A549 (cell line): Measurements from ENCODE around the gene CARD8. TPM values are rescaled to one million over a fixed set of nuclear protein-coding genes. Genes with fewer than 3 reads are reported as not detected.

ENCODE experiments used
- ATAC-seq, 2 experiments: fragments of 200-7000 bp in 1 of 2; fragments of >200 bp in 1 of 2; cut with Nextera tagmentation in 1 of 2; cut with Tn5 transposase in 1 of 2; 3 replicates each; pipeline versions ENCODE4 v1.8.0 to v1.9.1; 2018 to 2020; ENCODE audit warnings: mild to moderate bottlenecking in 1 of 2, moderate library complexity in 1 of 2
- CTCF ChIA-PET: fragments of 300-600 bp; sonication (Branson Sonifier 250); formaldehyde crosslinking; extraction: SDS; loops from one replicate; lab custom pipeline; 2021; ENCODE audit warnings: antibody characterized with exemption, inconsistent platforms; lab: Yijun Ruan, JAX
- POLR2A ChIA-PET: fragments of 350-600 bp; formaldehyde crosslinking; extraction: SDS; loops from one replicate; lab custom pipeline; 2021; ENCODE audit warnings: antibody characterized with exemption, inconsistent platforms; lab: Yijun Ruan, JAX
- DNase-seq, 2 experiments: peaks; one replicate each; pipeline versions ENCODE4 v3.0.0 to v3.0.0-alpha.2; 2011 to 2016; ENCODE audit warnings: low read depth in 1 of 2, low spot score in 1 of 2
- FAIRE-seq: peaks from 2 replicates; lab custom pipeline; 2011; peaks lifted over from hg19 to GRCh38; lab: Jason Lieb, UNC
- H3K27ac ChIP-seq, 2 experiments: fragments of >200 bp; sonication (Bioruptor Twin); formaldehyde crosslinking; 3 replicates each; pipeline ENCODE4 v1.5.1; 2016 to 2017
- H3K4me1 ChIP-seq: fragments of >200 bp; sonication (Bioruptor Twin); formaldehyde crosslinking; 3 replicates; pipeline ENCODE4 v1.6.1; 2016
- H3K4me2 ChIP-seq: fragments of >200 bp; sonication (Bioruptor Twin); formaldehyde crosslinking; 3 replicates; pipeline ENCODE4 v1.6.1; 2016
- H3K4me3 ChIP-seq: fragments of >200 bp; sonication (Bioruptor Twin); formaldehyde crosslinking; 3 replicates; pipeline ENCODE4 v1.5.1; 2016
- H3K9me3 ChIP-seq: fragments of >200 bp; sonication (Bioruptor Twin); formaldehyde crosslinking; 3 replicates; pipeline ENCODE4 v1.6.1; 2016
- BCL3 ChIP-seq: fragments of >200 bp; sonication (Bioruptor Twin); formaldehyde crosslinking; IDR thresholded peaks from 3 replicates; pipeline ENCODE4 v1.6.1; 2016
- CHD2 ChIP-seq: fragments of 150-350 bp; IDR thresholded peaks from 2 replicates; pipeline ENCODE4 v1.6.1; 2014; ENCODE audit warnings: low read length; ENCODE audit not compliant: partially characterized antibody
- CTCF ChIP-seq: fragments of >200 bp; sonication (Bioruptor Twin); formaldehyde crosslinking; IDR thresholded peaks from 3 replicates; pipeline ENCODE4 v1.5.1; 2016
- E2F6 ChIP-seq: IDR thresholded peaks from 2 replicates; pipeline ENCODE4 v1.6.1; 2012; ENCODE audit warnings: low read depth, borderline replicate concordance
- EHF ChIP-seq: fragments of 250-450 bp; sonication (Bioruptor Pico); IDR thresholded peaks from 2 replicates; pipeline ENCODE4 v1.5.0; 2020; ENCODE audit warnings: mild to moderate bottlenecking
- ELK1 ChIP-seq: fragments of 150-350 bp; IDR thresholded peaks from 2 replicates; pipeline ENCODE4 v1.6.1; 2014; ENCODE audit warnings: low read depth, mild to moderate bottlenecking, low read length
- FOSB ChIP-seq: fragments of 250-450 bp; sonication (Bioruptor Pico); IDR thresholded peaks from 2 replicates; pipeline ENCODE4 v1.5.0; 2020; ENCODE audit warnings: mild to moderate bottlenecking, moderate library complexity
- HEYL ChIP-seq: fragments of 250-450 bp; sonication (Bioruptor Pico); IDR thresholded peaks from 2 replicates; pipeline ENCODE4 v1.8.0; 2021; ENCODE audit warnings: mild to moderate bottlenecking, moderate library complexity
- HOXA7 ChIP-seq: fragments of 250-450 bp; sonication (Bioruptor Pico); IDR thresholded peaks from 2 replicates; pipeline ENCODE4 v1.5.0; 2020; ENCODE audit warnings: mild to moderate bottlenecking, moderate library complexity
- HOXB5 ChIP-seq: fragments of 250-450 bp; sonication (Bioruptor Pico); IDR thresholded peaks from 2 replicates; pipeline ENCODE4 v1.5.0; 2020; ENCODE audit warnings: mild to moderate bottlenecking, moderate library complexity
- JUN ChIP-seq, 2 experiments: fragments of >200 bp; sonication (Bioruptor Twin); formaldehyde crosslinking; IDR thresholded peaks; 2 replicates in 1 of 2; 3 replicates in 1 of 2; pipeline ENCODE4 v1.6.1; 2016 to 2017
- KDM1A ChIP-seq: fragments of 200-600 bp; sonication (generic); IDR thresholded peaks from 2 replicates; pipeline ENCODE4 v1.6.1; 2016; ENCODE audit warnings: low read depth, mild to moderate bottlenecking
- MAFK ChIP-seq: fragments of 450-650 bp; IDR thresholded peaks from 2 replicates; pipeline ENCODE4 v1.6.1; 2014; ENCODE audit not compliant: partially characterized antibody
- MAX ChIP-seq: IDR thresholded peaks from 2 replicates; pipeline ENCODE4 v1.6.1; 2012
- MAZ ChIP-seq: fragments of 150-350 bp; IDR thresholded peaks from 2 replicates; pipeline ENCODE4 v1.6.1; 2014; ENCODE audit warnings: antibody characterized with exemption, low read depth, low read length, borderline replicate concordance
- MYC ChIP-seq: IDR thresholded peaks from 2 replicates; pipeline ENCODE4 v1.6.1; 2012; ENCODE audit warnings: mild to moderate bottlenecking, inconsistent platforms, low read length, improper control_type of control experiment, borderline replicate concordance
- NR3C1 ChIP-seq: fragments of >200 bp; sonication (Bioruptor Twin); formaldehyde crosslinking; IDR thresholded peaks from 3 replicates; pipeline ENCODE4 v1.6.1; 2017
- PBX3 ChIP-seq: IDR thresholded peaks from 2 replicates; pipeline ENCODE4 v1.6.1; 2012
- PHF8 ChIP-seq: fragments of 200-600 bp; sonication (generic); IDR thresholded peaks from 2 replicates; pipeline ENCODE4 v1.6.1; 2016; ENCODE audit warnings: low read depth, mild to moderate bottlenecking, antibody characterized with exemption, moderate library complexity, borderline replicate concordance
- POLR2A ChIP-seq: IDR thresholded peaks from 2 replicates; pipeline ENCODE4 v1.6.1; 2012; ENCODE audit warnings: mild to moderate bottlenecking, low read length
- RARB ChIP-seq: fragments of 250-450 bp; sonication (Bioruptor Pico); IDR thresholded peaks from 2 replicates; pipeline ENCODE4 v1.8.0; 2021; ENCODE audit warnings: mild to moderate bottlenecking, moderate library complexity
- SREBF2 ChIP-seq: fragments of 450-650 bp; IDR thresholded peaks from 2 replicates; pipeline ENCODE4 v1.6.1; 2014; ENCODE audit warnings: mild to moderate bottlenecking, moderate library complexity
- TFCP2L1 ChIP-seq: fragments of 250-450 bp; sonication (Bioruptor Pico); IDR thresholded peaks from 2 replicates; pipeline ENCODE4 v1.5.0; 2021; ENCODE audit warnings: mild to moderate bottlenecking
- TP53 ChIP-seq: fragments of 250-450 bp; sonication (Bioruptor Pico); IDR thresholded peaks from 2 replicates; pipeline ENCODE4 v1.5.0; 2021; ENCODE audit warnings: mild to moderate bottlenecking, moderate library complexity
- USF2 ChIP-seq: fragments of 450-650 bp; IDR thresholded peaks from 2 replicates; pipeline ENCODE4 v1.6.1; 2014; ENCODE audit warnings: antibody characterized with exemption
- WGBS: methylation state at CpG from one replicate; pipeline ENCODE4 v1.1.6; 2017; ENCODE audit errors: missing lambda C conversion rate; 5-methylcytosine and 5-hydroxymethylcytosine counted together
- polyA plus RNA-seq, 4 experiments: library from polyadenylated mRNA; depleted of rRNA in 3 of 4; stranded (reverse); fragments of >200 nt; fragmentation: RNase III in 1 of 4; extraction: RNeasy Plus Mini Kit Qiagen cat#74134 plus additional on column Dnase treatment in 1 of 4; gene quantifications; 2 replicates in 3 of 4; 3 replicates in 1 of 4; pipeline ENCODE4 v1.2.3, GENCODE V29; 2011 to 2017

CARD8 gene
- polyA plus RNA-seq, 2 of the 4 experiments (the other 2 are of a cell fraction), result 27.5 to 34.7 TPM

GRCh38 chr19:48203794-48204628 is 51.7 kb downstream of the CARD8 start:
- ATAC-seq (peak; percentile 99), FAIRE-seq (peak; percentile 99)

More at GRCh38 chr19:48203794-48204628, 51.7 kb downstream of the CARD8 start:
- H3K4me1 ChIP-seq, result peaks cover 9% of the 10 kb centered on the region; the same call in 2 of the 3 replicates
- peak; percentile 98 to 99 for DNase-seq
- no peaks in the 10 kb centered on the region for H3K9me3 ChIP-seq
- peak; percentile 96; the same call in 1 of the 2 replicates for TF ChIP-seq HOXA7 (CRISPR knock-in tag)
- TF ChIP-seq TP53 (CRISPR knock-in tag), result 0 out of 2 replicates have a peak, but pooled peaks have one; percentile 49
- peak; percentile 90 for TF ChIP-seq TFCP2L1
- 0 out of 2 replicates have a peak, but pooled peaks have one; percentile 55 for TF ChIP-seq PBX3
- TF ChIP-seq CTCF, result no peak
- TF ChIP-seq CHD2, result peak; percentile 51
- no peak for TF ChIP-seq SREBF2
- no peak for TF ChIP-seq NR3C1
- TF ChIP-seq MAFK, result no peak
- peak; percentile 97 for TF ChIP-seq E2F6
- TF ChIP-seq PHF8, result peak; percentile 53; the same call in 1 of the 2 replicates
- 0 out of 2 replicates have a peak, but pooled peaks have one; percentile 16 for TF ChIP-seq HOXB5 (CRISPR knock-in tag)
- 0 out of 2 replicates have a peak, but pooled peaks have one; percentile 15 for TF ChIP-seq USF2
- TF ChIP-seq FOSB (CRISPR knock-in tag), result peak; percentile 74; the same call in 1 of the 2 replicates
- peak; percentile 81 for TF ChIP-seq POLR2A
- TF ChIP-seq BCL3, result peak; percentile 90; the same call in 2 of the 3 replicates
- peak; percentile 92 for TF ChIP-seq MAX
- no peak for TF ChIP-seq MYC
- TF ChIP-seq HEYL, result no peak
- TF ChIP-seq ELK1, result no peak
- peak; percentile 82 for TF ChIP-seq RARB (CRISPR knock-in tag)
- peak; percentile 28 to 54; a peak in 1 of 5 replicates for TF ChIP-seq JUN (IDR thresholded peaks at IDR 0.05)
- no peak for TF ChIP-seq EHF (CRISPR knock-in tag)
- no peak for TF ChIP-seq KDM1A
- 0 out of 2 replicates have a peak, but pooled peaks have one; percentile 10 for TF ChIP-seq MAZ
- TF ChIP-seq, all 56 proteins: peak for 16
- peak overlapping the region; percentile 85 to 90 for H3K27ac ChIP-seq
- POLR2A ChIA-PET, result interaction anchor here (0.6 to 2.1 kb wide), 24 partner anchors 8 to 1065 kb away, joined by 3 to 17 read pairs (median 4); partner anchors contain the start of genes CARD8, PLA2G4C and TMEM143
- peak overlapping the region; percentile 80 for H3K4me2 ChIP-seq
- H3K4me3 ChIP-seq, result peak overlapping the region; percentile 71
- CTCF ChIA-PET, result interaction anchor here (0.6 to 8.4 kb wide), 10 partner anchors 9 to 241 kb away, joined by 3 to 34 read pairs (median 7); partner anchors contain the start of gene PLA2G4C
- WGBS, result under 1% methylated on average over 34 of the region's 34 CpGs
